Ishikawa (cell line): ENCODE results near the gene CFAP46.

ENCODE experiments used
- CEBPB ChIP-seq: IDR thresholded peaks from 2 replicates; pipeline ENCODE4 v1.6.1; 2012
- CREB1 ChIP-seq: IDR thresholded peaks from 2 replicates; pipeline ENCODE4 v1.6.1; 2012; ENCODE audit warnings: low read depth
- EGR1 ChIP-seq: IDR thresholded peaks from 2 replicates; pipeline ENCODE4 v1.6.1; 2012
- EP300 ChIP-seq: IDR thresholded peaks from 2 replicates; pipeline ENCODE4 v1.6.1; 2012; ENCODE audit warnings: borderline replicate concordance
- FOXM1 ChIP-seq: IDR thresholded peaks from 2 replicates; pipeline ENCODE4 v1.6.1; 2012; ENCODE audit warnings: low read depth, borderline replicate concordance
- RAD21 ChIP-seq: IDR thresholded peaks from 2 replicates; pipeline ENCODE4 v1.6.1; 2012; ENCODE audit warnings: low read depth
- TAF1 ChIP-seq: IDR thresholded peaks from 2 replicates; pipeline ENCODE4 v1.6.1; 2012; ENCODE audit warnings: low read depth, mild to moderate bottlenecking
- TEAD4 ChIP-seq: IDR thresholded peaks from 2 replicates; pipeline ENCODE4 v1.6.1; 2012
- ZBTB7A ChIP-seq: IDR thresholded peaks from 2 replicates; pipeline ENCODE4 v1.6.1; 2012; ENCODE audit warnings: low read depth
- TF ChIP-seq, protein P1 (sequence below): IDR thresholded peaks from 2 replicates; pipeline ENCODE4 v1.6.1; 2012
- TF ChIP-seq, protein P2 (sequence below): IDR thresholded peaks from 2 replicates; pipeline ENCODE4 v1.6.1; 2012; ENCODE audit warnings: low read depth, mild to moderate bottlenecking
- TF ChIP-seq, protein P3 (sequence below): IDR thresholded peaks from 2 replicates; pipeline ENCODE4 v1.6.1; 2012

DNA sequence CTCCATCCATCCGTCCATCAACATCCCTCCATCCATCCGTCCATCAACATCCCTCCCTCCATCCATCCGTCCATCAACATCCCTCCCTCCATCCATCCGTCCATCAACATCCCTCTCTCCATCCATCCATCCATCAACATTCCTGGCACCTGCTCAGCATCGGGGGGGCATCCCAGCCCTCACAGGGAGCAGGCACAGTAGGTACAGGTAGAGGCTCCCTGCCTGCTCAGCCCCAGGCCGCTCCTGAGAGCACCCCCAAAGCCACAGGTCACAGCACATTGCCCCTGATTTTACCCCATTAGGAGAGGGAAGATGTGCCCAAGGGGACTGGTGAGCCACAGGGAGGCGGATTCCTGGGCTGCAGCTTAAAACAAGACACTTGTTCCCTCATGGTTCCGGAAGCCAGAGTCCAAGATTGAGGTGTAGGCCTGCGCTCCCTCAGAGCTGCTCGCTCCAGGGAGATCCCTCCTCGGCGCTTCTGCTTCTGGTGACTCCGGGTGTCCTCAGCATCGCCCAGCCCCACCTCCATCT is 21.1 kb upstream of the CFAP46 start:
- TF ChIP-seq EP300 (no peak), TAF1 (no peak), FOXM1 (no peak), RAD21 (no peak), ZBTB7A (no peak), CREB1 (no peak), TEAD4 (no peak), CEBPB (no peak), EGR1 (no peak)
- TF ChIP-seq, protein P1, sequence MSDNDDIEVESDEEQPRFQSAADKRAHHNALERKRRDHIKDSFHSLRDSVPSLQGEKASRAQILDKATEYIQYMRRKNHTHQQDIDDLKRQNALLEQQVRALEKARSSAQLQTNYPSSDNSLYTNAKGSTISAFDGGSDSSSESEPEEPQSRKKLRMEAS, result no peak
- TF ChIP-seq, protein P2, sequence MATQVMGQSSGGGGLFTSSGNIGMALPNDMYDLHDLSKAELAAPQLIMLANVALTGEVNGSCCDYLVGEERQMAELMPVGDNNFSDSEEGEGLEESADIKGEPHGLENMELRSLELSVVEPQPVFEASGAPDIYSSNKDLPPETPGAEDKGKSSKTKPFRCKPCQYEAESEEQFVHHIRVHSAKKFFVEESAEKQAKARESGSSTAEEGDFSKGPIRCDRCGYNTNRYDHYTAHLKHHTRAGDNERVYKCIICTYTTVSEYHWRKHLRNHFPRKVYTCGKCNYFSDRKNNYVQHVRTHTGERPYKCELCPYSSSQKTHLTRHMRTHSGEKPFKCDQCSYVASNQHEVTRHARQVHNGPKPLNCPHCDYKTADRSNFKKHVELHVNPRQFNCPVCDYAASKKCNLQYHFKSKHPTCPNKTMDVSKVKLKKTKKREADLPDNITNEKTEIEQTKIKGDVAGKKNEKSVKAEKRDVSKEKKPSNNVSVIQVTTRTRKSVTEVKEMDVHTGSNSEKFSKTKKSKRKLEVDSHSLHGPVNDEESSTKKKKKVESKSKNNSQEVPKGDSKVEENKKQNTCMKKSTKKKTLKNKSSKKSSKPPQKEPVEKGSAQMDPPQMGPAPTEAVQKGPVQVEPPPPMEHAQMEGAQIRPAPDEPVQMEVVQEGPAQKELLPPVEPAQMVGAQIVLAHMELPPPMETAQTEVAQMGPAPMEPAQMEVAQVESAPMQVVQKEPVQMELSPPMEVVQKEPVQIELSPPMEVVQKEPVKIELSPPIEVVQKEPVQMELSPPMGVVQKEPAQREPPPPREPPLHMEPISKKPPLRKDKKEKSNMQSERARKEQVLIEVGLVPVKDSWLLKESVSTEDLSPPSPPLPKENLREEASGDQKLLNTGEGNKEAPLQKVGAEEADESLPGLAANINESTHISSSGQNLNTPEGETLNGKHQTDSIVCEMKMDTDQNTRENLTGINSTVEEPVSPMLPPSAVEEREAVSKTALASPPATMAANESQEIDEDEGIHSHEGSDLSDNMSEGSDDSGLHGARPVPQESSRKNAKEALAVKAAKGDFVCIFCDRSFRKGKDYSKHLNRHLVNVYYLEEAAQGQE, result no peak
- TF ChIP-seq, protein P3, sequence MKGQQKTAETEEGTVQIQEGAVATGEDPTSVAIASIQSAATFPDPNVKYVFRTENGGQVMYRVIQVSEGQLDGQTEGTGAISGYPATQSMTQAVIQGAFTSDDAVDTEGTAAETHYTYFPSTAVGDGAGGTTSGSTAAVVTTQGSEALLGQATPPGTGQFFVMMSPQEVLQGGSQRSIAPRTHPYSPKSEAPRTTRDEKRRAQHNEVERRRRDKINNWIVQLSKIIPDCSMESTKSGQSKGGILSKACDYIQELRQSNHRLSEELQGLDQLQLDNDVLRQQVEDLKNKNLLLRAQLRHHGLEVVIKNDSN, result no peak
